Middle frontal gyrus (tissue), 1 donor: ENCODE data around the gene CDK6.
"Not testable (repeated sequence)": the region's sequence is repeated elsewhere in the genome, so short reads cannot be mapped to it uniquely, and the experiment has no call there.

ENCODE experiments used
- DNase-seq: peaks from one replicate; pipeline ENCODE4 v3.0.0-alpha.2; 2015; ENCODE audit warnings: low spot score; ENCODE audit errors: extremely low spot score

Gene CDK6

DNA sequence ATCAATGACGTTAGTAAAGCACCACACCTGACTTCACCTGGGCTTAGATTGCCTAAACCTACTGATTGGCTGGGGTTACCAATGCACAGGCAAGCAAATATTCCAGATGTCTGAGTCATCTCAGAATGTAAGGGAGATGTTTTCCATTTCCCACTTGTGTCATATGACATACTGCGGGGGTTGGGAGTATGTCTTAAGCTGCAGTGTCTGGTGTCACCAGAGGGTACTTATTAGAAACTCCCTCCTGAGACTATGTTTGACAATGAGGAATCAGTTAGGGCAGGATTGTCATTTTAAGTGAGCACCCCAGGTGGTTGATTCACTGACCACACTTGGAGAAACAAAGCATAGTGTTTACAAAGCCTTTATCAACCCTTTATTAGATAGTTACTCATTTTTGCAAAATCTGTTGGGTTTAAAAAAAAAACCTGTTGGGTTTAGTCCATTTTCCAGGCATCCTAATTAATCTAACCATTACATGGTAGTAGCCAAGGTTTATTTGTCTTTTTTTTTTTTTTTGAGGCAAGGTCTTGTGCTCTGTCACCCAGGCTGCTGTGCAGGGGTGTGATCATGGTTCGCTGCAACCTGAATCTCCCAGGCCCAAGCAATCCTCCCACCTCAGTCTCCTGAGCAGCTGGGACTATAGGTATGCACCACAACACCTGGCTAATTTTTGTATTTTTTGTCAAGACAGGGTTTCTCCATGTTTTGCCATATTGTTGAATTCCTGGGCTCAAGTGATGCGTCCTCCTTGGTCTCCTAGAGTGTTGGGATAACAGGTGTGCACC lies 72.5 kb downstream of the CDK6 start:
- DNase-seq = no peak

DNA sequence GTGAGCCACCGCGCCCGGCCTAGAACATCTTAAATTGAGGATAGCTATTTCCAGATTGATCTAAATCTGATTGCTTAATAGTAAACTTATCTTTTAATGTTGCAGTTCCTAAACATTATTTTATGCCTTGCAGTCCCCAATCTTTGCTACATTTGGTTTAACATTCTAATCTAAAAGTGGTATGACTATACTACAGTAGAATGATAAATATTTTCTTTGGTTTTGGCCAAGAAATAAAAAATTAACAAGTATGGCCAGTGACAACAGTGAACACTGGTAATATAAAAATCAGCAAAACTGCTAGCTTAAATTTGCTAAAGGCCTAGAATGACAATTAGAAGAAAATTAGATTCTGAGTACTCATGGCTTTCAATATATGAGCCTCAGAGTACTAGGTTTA lies 73.5 kb downstream of the CDK6 start:
- DNase-seq = no peak

DNA sequence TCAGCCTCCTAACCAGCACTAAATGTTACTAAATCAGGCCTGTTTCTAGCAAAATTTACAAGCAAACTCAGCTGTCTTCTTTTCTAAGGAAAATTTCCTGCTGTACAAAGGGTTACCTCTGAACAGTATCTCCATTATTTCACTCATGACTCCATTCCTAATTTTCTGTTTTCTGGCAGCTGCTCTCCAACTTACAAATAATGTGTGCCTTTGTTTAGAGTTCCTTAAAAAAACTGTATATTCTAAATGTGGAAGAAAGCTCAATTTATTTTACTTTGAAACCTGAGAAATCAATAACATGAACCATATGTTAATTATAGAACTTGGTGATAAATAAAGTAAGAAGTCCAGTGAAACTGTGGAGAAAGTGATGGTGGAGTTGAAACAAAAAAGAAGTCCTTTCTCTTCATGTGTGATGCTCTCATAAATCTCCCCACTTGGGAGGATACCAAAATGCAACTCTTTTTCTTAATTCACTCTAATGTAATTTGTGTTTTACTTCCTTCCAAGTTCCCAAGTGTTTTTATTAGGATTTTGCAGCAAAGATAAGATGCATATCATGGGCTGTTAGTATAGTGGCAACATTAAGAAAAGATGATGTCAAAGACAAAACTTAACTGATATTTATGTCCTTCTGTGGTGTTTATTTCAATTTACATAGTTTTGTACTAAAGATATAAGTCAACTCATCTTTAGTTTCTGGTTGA lies 74.8 kb downstream of the CDK6 start:
- DNase-seq = no peak

DNA sequence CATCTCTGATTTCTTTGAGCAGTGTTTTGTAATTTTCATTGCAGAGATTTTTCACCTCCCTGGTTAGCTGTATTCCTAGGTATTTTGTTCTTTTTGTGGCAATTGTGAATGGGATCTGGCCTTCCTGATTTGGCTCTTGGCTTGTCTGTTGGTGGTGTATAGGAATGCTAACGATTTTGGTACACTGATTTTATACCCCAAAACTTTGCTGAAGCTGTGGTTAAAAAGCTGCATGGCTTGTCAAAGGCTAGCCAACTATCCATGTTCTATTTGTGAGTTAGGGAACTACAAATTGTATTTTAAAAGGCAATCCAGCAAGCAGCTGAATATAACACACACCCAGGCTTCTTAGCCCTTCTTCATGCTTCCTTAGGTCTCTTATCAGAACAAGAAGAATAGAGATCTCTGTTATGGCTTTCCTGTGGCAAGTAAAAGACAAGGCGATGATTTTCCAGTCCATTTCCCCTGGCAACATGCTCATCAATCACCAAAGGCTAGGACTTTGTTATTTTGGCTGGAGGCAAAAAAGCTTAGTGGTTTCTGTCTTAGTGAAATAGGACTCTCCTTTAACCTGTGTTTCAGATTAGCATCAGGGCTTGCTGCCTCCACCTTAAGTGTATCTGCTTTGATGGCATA lies 77.5 kb downstream of the CDK6 start:
- DNase-seq = no peak

DNA sequence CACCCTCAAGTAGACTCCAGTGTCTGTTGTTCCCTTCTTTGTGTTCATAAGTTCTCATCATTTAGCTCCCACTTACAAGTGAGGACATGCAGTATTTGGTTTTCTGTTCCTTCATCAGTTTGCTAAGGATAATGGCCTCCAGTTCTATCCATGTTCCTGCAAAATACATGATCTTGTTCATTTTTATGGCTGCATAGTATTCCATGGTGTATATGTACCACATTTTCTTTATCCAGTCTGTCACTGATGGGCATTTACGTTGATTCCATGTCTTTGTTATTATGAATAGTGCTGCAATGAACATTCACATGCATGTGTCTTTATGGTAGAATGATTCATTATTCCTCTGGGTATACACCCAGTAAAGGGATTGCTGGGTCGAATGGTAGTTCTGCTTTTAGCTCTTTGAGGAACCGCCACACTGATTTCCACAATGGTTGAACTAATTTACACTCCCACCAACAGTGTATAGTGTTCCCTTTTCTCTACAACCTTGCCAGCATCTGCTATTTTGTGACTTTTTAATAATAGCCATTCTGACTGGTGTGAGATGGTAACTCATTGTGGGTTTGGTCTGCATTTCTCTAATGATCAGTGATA lies 79.0 kb downstream of the CDK6 start:
- not testable (repeated sequence) for DNase-seq

DNA sequence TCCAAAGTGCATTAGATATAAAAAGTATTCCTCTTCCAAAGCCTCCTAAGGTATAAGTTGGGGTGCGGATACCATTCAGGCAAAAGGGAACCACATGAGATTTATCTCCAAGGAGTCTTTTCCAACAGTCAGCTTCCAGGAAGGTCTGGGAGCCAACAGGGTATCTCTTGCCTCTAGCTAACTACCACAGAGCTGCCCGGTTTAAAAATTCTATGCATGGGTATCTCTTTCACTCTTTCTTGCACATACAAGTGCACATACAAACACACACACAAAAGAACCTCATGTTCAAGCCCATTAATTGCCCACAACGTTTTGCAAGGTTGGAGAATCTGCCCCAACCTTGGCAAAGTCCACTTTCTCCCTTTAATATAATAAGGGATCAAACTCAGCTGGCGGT lies 80.7 kb downstream of the CDK6 start:
- DNase-seq = no peak

DNA sequence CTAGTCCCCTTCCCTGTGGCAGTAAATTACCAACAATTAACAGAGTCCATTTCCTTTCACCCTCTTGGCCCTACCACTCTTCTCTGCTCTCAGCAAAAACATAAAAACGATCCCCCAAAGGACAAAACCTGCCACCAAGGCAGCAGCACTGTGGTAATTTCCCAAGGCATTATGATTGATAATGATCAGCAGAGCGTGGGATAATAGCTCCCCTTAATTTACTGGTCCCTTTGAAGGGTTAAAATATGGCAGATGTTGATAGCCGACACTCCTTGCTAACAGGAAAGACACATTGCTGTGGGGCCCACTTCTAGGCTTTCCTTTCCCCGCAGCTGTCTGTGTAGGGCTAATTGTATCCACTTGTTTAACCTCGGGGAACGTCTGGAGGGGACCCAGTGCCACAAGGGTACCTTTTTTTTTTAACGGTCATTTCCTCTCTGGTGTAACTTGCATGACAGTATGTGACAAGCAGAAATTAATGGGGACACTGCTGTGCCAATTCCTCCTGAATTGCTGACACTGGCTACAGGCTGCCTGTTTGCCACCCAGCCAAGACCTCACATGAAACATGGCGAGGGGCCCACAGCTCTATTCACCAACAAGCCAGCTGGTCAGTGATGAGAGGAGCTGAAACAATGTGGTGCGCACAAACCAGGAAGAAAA lies 81.3 kb downstream of the CDK6 start:
- DNase-seq = no peak

DNA sequence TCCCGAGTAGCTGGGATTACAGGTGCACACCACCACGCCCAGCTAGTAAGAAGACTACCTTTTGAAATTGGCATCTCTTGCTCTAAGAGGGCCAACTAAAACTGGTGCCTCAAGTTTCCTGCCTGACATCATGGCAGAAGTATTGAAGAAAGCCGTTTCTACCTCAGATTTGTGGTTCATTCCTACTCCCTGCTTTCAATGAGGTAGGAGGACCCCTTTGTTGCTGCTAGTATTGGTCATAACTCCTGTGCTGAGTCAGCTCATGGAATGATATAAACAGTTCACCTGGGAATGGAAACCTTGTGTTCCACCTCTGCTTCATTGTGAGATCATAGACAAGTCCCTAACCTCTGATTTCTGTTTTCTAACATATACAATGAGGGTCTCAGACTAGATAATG lies 82.8 kb downstream of the CDK6 start:
- DNase-seq = no peak

DNA sequence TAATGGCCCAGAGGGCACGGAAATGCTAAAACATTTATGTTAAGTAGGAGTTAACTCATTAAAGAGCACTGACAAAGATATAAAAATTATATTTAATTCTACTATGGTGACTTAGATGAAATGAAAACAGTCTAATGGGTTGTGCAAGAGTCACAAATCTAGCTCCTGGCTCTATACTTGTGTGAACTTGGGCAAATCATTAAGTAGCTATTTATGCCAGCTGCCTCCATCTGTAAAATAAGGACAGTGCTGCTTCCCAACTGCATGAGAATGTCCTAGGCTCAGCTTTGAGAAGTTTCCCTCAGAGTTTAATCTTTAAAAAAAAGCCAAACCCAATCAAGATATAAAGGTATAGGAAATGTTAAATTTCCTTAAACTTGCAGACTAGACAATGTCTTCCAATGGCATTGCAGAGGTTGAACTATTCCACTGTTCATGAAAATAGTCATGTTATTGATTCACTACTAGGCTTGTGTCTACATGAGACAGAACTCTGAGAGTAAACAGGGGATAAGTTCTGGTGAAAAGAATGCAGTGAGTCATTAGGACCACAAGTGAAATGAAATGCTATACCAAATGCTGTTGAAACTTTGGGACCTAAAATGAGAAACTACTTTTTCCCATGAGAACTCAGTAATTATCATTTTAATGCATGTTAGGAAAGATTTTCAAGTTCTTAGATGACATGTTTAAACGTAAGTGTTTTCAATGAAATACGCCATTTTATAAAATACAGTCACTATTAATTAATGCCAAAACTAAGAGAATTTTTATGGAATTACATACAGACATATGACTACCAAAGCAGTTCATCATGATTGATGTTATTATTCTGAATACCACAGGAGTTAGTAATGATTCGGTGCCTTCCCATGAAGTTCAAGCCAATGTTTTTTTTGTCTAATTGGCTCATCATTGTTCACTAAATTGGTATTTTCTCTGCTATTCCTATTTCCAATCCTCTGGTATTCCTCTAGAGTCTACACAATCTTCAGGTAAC lies 84.2 kb downstream of the CDK6 start:
- DNase-seq = no peak

DNA sequence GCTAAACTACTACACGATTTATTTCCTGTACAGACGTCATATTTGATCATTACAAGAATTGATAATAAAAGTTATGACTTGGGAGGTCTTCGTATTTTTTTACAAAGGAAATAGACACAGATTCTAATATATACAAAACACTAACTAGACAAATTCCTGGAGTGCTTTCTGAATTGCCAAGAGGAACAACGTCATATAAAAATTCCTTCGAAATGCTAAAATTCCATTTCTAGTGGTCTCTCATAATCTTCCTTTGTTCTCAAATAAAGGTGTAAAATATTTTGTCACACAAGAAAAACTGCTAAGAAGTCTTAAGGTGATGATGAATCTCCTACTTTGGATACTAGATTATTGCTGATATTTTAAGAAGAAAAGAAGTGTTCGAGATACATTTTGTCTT lies 85.4 kb downstream of the CDK6 start:
- no peak for DNase-seq

DNA sequence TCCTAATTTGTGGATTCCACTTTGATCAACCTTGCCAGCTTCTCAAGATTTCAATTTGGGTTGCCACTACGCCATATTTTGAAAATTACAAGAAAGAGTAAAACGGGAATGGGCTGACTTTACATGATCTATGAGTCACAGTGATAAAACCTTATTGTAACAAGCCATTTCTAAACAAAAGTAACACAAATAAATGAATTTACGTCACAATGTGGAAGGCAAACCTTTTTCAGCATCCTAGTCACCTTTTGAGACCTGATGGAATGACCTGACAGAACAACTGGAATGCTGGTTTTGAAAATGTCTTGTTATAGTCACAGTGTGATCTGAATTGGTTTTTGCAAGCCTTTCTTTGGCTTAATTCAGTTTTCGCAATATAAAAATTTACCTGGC lies 85.9 kb downstream of the CDK6 start:
- no peak for DNase-seq

DNA sequence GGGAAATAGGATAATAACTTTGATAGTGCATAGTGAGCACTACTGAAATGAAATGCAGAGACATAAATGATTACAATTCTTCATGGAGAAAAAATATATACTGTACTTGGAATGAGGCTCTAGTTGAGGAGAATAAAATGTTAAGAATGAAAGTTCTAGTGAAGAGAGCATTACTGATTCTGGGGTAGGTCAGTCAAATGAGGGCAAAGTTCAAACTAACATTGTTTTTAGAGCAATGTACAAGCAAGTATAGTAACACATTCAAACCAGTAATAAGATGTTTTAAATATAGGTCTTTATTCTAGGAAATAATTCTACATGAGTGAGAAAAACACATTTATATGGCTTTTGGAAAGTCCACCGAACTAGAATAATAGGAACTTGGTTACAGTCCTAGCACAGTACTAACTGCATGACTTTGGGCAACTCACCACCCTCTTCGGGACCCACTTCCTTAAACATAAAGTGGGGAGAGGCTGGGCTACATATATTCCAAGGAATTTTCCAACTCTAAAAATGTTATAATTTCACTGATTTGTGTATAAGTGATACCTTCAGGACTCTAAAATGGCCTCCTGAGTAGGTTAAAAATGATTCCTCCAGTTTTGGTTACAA lies 86.4 kb downstream of the CDK6 start:
- DNase-seq = no peak

DNA sequence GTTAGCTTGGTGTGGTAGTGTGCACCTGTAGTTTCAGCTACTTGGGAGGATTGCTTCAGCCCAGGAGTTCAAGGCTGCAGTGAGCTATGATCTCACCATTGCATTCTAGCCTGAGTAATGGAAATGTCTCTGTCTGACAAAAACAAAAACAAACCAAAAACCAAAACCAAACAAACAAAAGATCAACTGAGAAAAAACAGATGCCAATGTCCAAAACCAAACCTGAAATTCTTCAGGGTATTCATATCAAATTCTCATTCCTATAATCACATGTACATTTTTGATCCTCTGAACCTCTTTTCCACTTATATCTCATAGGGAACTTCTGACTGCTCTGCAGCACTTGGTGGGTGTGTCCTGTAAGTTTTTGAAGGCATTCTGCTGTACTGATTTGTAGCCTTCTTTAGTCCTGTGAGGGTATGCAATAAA lies 87.0 kb downstream of the CDK6 start:
- DNase-seq = no peak

DNA sequence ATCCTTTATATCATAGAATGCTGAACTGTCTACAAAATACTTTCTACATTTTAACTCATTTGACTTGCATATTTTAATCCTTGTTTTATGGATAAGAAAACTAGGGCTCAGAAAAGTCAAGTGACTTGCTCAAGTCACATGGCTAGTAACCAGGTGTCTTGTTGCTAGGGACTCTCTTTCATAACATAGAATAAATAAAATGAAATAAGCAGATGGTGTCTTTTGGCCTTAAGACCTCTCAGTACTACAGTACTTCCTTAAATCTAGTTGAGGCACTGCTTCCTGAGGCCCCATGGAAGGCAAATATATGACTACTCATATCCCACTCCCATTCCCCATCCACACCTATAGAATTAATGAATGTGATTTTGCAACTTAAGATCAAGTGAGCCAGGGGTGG lies 87.9 kb downstream of the CDK6 start:
- no peak for DNase-seq

DNA sequence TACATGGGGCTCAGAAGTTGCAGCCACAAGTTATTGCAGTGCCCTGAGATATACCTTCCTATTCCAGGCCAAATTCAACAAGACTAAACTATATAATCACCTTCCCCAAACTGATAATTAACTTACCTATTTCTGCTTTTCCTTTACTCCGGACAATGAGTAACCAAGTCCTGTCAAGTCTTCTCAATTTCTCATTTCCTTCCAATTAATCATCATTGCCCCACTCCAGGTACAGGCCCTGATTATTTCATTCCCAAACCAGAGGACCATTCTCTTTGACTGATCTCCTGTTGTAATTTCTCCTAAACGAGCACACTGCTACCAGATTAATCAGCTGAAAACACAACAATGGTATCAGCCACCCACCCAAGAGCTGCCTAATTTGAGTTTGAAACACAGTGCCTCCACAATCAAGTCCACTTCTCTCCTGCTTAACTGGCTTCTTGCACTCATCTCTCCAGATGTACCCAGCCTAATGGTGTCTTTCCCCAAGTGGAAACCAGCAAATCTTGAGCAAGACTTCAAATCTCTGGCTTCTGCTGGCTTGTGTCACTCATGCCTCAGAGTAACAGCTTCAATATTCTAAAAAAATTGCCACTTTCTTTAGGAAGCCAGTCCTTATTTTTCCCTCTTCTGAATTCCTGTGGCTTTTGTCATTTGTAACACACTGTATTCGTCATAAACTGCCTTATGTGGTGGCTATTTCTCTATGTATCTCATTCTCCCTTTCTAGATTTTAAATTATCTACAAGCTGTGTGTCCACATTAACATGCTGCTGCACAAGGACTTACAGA lies 89.1 kb downstream of the CDK6 start:
- no peak for DNase-seq

DNA sequence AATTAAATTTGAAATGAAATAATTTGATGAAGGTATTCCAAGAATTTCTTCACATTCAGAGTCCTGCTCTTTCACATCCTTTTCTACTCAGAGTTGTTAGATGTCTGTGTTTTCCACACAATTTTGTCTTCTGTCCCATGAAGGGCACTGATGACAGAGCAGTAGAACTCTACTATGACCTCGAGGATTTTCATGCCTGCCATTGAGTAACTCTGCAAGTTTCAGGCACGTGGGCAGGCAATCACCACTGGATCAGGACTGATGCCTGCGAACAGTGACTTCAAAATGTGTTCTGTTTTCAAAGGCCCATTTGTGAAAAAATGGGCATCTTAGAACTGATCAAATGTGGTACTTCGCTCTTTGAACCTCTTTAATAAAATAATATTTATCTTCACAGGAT lies 91.1 kb downstream of the CDK6 start:
- no peak for DNase-seq

DNA sequence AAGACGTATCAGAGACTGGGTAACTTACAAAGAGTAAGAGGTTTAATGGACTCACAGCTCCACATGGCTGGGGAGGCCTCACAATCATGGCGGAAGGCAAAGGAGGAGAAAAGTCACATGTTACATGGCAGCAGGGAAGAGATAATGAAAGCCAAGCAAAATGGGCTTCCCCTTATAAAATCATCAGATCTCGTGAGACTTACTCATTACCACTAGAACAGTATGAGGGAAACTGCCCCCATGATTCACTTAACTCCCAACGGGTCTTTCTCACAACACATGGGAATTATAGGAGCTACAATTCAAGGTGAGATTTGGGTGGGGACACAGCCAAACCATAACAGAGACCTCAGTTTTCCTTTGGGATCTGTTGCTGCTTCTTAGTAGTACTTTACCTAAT lies 92.2 kb downstream of the CDK6 start:
- DNase-seq = not testable (repeated sequence)

DNA sequence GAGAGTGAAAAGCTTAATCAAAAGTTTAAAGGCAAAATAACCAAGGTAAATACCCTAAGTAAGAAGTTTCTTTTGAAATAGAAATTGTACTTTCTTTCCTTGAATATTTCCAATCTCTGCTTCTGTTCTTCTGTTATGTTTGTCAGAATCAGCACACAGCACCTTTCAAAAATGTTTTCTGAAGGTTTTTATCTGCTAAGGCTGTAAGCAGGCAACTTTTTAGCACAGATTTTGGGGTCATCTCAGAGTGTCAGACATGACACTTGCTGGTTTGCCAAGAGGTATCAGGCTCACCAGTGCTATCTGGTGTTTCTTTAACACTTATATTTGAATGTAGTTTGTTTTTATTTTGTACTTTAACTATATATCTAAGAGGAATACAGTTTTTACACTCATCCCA lies 94.2 kb downstream of the CDK6 start:
- DNase-seq = no peak

DNA sequence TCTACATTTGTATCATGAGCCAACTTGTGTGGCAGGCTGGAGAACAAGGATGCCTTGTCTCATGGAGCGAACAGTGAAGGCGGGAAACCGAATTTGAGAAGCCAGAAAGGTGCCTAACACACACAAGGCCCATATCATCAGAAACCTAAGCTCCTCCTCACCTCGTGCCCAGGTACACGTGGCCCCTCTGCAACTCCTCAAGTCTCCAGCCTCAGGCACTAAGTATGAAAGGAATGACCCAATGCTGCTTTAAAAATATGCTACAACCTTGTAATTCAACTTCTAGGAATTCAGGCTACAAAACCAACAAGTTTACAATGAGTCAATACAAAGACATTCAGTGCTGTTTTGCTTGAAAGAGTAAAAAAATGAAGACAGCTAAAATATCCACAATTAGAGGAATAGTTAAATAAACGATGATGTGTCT lies 95.7 kb downstream of the CDK6 start:
- no peak for DNase-seq
